ENCODE measurements around the gene SLC39A11.

The SLC39A11 gene

GRCh38 chr17:72971226-72971880 is 121.1 kb downstream of the SLC39A11 start:
- in situ Hi-C loops (cut with HindIII; ENCODE audit: low pct_ligation_motif_present, low pct_unique_long_range_greater_than_20kb, low sequenced_read_pairs) = no loop called here
- no peak for DNase-seq

GRCh38 chr17:72970797-72971196 is 121.7 kb downstream of the SLC39A11 start:
- in situ Hi-C loops (cut with HindIII; ENCODE audit: low pct_ligation_motif_present, low pct_unique_long_range_greater_than_20kb, low sequenced_read_pairs) = no loop called here
- no peak for DNase-seq

- in situ Hi-C loops (cut with HindIII; ENCODE audit: low pct_ligation_motif_present, low pct_unique_long_range_greater_than_20kb, low sequenced_read_pairs) = no loop called here
- no peak for DNase-seq
Measured at GRCh38 chr17:72970246-72970645, 122.2 kb downstream of the SLC39A11 start.

GRCh38 chr17:72969293-72969906 is 123.1 kb downstream of the SLC39A11 start:
- in situ Hi-C loops (cut with HindIII; ENCODE audit: low pct_ligation_motif_present, low pct_unique_long_range_greater_than_20kb, low sequenced_read_pairs) = no loop called here
- no peak for DNase-seq

GRCh38 chr17:72968798-72969197 is 123.7 kb downstream of the SLC39A11 start:
- in situ Hi-C loops (cut with HindIII; ENCODE audit: low pct_ligation_motif_present, low pct_unique_long_range_greater_than_20kb, low sequenced_read_pairs) = no loop called here
- no peak for DNase-seq

- DNase-seq = no peak
- in situ Hi-C loops (cut with HindIII; ENCODE audit: low pct_ligation_motif_present, low pct_unique_long_range_greater_than_20kb, low sequenced_read_pairs) = no loop called here
Measured at GRCh38 chr17:72967977-72968585, 124.4 kb downstream of the SLC39A11 start.

- in situ Hi-C loops (cut with HindIII; ENCODE audit: low pct_ligation_motif_present, low pct_unique_long_range_greater_than_20kb, low sequenced_read_pairs) = no loop called here
- DNase-seq = no peak
Measured at GRCh38 chr17:72967277-72967970, 125.1 kb downstream of the SLC39A11 start.

GRCh38 chr17:72962106-72962505 is 130.4 kb downstream of the SLC39A11 start:
- in situ Hi-C loops (cut with HindIII; ENCODE audit: low pct_ligation_motif_present, low pct_unique_long_range_greater_than_20kb, low sequenced_read_pairs) = no loop called here
- DNase-seq = no peak

GRCh38 chr17:72955391-72956140 is 136.9 kb downstream of the SLC39A11 start:
- in situ Hi-C loops (cut with HindIII; ENCODE audit: low pct_ligation_motif_present, low pct_unique_long_range_greater_than_20kb, low sequenced_read_pairs) = no loop called here
- no peak for DNase-seq

- DNase-seq = no peak
- in situ Hi-C loops (cut with HindIII; ENCODE audit: low pct_ligation_motif_present, low pct_unique_long_range_greater_than_20kb, low sequenced_read_pairs) = no loop called here
Measured at GRCh38 chr17:72954579-72954978, 137.9 kb downstream of the SLC39A11 start.

- in situ Hi-C loops (cut with HindIII; ENCODE audit: low pct_ligation_motif_present, low pct_unique_long_range_greater_than_20kb, low sequenced_read_pairs) = no loop called here
- no peak for DNase-seq
Measured at GRCh38 chr17:72953621-72954020, 138.9 kb downstream of the SLC39A11 start.

- DNase-seq = no peak
- in situ Hi-C loops (cut with HindIII; ENCODE audit: low pct_ligation_motif_present, low pct_unique_long_range_greater_than_20kb, low sequenced_read_pairs) = no loop called here
Measured at GRCh38 chr17:72952641-72953315, 139.7 kb downstream of the SLC39A11 start.

GRCh38 chr17:72952220-72952619 is 140.3 kb downstream of the SLC39A11 start:
- in situ Hi-C loops (cut with HindIII; ENCODE audit: low pct_ligation_motif_present, low pct_unique_long_range_greater_than_20kb, low sequenced_read_pairs) = no loop called here
- no peak for DNase-seq

- in situ Hi-C loops (cut with HindIII; ENCODE audit: low pct_ligation_motif_present, low pct_unique_long_range_greater_than_20kb, low sequenced_read_pairs) = no loop called here
- DNase-seq = no peak
Measured at GRCh38 chr17:72950242-72950931, 142.1 kb downstream of the SLC39A11 start.

- in situ Hi-C loops (cut with HindIII; ENCODE audit: low pct_ligation_motif_present, low pct_unique_long_range_greater_than_20kb, low sequenced_read_pairs) = no loop called here
- no peak for DNase-seq
Measured at GRCh38 chr17:72948115-72948514, 144.4 kb downstream of the SLC39A11 start.

GRCh38 chr17:72947475-72947874 is 145.0 kb downstream of the SLC39A11 start:
- in situ Hi-C loops (cut with HindIII; ENCODE audit: low pct_ligation_motif_present, low pct_unique_long_range_greater_than_20kb, low sequenced_read_pairs) = no loop called here
- DNase-seq = no peak

GRCh38 chr17:72946696-72947095 is 145.8 kb downstream of the SLC39A11 start:
- no peak for DNase-seq
- in situ Hi-C loops (cut with HindIII; ENCODE audit: low pct_ligation_motif_present, low pct_unique_long_range_greater_than_20kb, low sequenced_read_pairs) = no loop called here

- no peak for DNase-seq
- in situ Hi-C loops (cut with HindIII; ENCODE audit: low pct_ligation_motif_present, low pct_unique_long_range_greater_than_20kb, low sequenced_read_pairs) = no loop called here
Measured at GRCh38 chr17:72946156-72946555, 146.3 kb downstream of the SLC39A11 start.

Measured in ACHN (cell line).